Sigmoid colon (tissue), 4 donors: ENCODE data around the gene RASAL1.

Experiments
- CTCF ChIP-seq, 4 experiments: fragments of 450-650 bp in 3 of 4; fragments of 200-600 bp in 1 of 4; IDR thresholded peaks; one replicate each; pipeline ENCODE4 v1.5.1; 2016 to 2019; ENCODE audit warnings: antibody characterized with exemption in 4 of 4, mild to moderate bottlenecking in 3 of 4, moderate library complexity in 2 of 4
- EP300 ChIP-seq, 4 donors: sonication (generic); formaldehyde crosslinking; IDR thresholded peaks; one replicate each; pipeline ENCODE4 v1.6.1; 2017; ENCODE audit warnings: antibody characterized with exemption in 4 of 4
- POLR2A ChIP-seq, 2 donors: fragments of 450-650 bp; IDR thresholded peaks; one replicate each; pipeline ENCODE4 v1.6.1; 2016; ENCODE audit warnings: antibody characterized with exemption in 2 of 2, mild to moderate bottlenecking in 2 of 2, moderate library complexity in 2 of 2
- POLR2AphosphoS5 ChIP-seq, 4 donors: sonication (generic); formaldehyde crosslinking; IDR thresholded peaks; one replicate each; pipeline ENCODE4 v1.6.1; 2017; ENCODE audit warnings: antibody characterized with exemption in 4 of 4

- TF ChIP-seq CTCF (IDR thresholded peaks at IDR 0.05) (no peak), POLR2AphosphoS5 (IDR thresholded peaks at IDR 0.05) (no peak), POLR2A (IDR thresholded peaks at IDR 0.05) (no peak), EP300 (IDR thresholded peaks at IDR 0.05) (no peak)
Measured at GRCh38 chr12:113155060-113155459, 19.5 kb upstream of the RASAL1 start.
